ENCODE measurements around the gene PKNOX1.
"Not testable (repeated sequence)": the region's sequence is repeated elsewhere in the genome, so short reads cannot be mapped to it uniquely, and the experiment has no call there.

The PKNOX1 gene

DNA sequence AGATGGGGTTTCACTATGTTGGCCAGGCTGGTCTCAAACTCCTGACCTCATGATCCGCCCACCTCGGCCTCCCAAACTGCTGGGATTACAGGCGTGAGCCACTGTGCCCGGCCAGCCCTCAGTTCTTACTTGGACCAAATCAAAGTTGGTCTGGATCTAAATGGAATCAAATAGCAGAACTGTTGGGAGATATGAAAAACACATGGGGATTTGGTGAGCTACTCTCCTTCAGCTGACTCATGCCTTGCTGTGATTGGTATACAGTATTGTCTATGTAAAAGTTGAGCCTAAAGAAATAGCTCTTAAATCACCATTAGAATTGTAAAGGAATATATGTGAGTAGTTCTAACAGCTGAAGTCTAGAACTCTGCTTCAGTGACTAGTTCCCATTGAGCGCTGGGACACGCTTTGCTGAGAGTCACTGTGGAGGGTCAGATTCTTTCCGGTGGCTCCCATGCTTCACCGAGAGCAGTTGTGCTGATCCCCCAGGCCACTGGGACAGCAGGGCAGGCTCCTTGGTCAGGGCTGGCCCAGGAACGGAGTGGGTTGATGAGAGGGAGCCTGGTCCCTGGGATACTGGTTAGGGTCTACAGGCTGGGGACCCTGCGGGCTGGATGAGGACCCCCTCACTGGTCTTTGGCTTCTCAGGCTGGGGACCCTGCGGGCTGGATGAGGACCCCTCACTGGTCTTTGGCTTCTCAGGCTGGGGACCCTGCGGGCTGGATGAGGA lies 14.0 kb downstream of the PKNOX1 start:
- DNase-seq = no peak

DNA sequence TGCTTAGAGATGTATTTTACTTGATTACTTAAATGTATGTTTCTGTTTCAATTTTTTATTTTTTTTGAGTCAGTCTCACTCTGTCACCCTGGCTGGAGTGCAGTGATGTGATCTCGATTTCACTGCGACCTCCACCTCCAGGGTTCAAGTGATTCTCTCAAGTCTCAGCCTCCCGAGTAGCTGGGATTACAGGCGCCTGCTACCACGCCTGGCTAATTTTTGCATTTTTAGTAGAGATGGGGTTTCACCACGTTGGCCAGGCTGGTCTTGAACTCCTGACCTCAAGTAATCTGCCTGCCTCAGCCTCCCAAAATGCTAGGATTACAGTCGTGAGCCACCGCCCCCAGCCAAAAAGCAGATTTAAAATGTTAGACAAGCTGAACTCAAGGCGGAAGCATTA lies 15.0 kb downstream of the PKNOX1 start:
- not testable (repeated sequence) for DNase-seq

DNA sequence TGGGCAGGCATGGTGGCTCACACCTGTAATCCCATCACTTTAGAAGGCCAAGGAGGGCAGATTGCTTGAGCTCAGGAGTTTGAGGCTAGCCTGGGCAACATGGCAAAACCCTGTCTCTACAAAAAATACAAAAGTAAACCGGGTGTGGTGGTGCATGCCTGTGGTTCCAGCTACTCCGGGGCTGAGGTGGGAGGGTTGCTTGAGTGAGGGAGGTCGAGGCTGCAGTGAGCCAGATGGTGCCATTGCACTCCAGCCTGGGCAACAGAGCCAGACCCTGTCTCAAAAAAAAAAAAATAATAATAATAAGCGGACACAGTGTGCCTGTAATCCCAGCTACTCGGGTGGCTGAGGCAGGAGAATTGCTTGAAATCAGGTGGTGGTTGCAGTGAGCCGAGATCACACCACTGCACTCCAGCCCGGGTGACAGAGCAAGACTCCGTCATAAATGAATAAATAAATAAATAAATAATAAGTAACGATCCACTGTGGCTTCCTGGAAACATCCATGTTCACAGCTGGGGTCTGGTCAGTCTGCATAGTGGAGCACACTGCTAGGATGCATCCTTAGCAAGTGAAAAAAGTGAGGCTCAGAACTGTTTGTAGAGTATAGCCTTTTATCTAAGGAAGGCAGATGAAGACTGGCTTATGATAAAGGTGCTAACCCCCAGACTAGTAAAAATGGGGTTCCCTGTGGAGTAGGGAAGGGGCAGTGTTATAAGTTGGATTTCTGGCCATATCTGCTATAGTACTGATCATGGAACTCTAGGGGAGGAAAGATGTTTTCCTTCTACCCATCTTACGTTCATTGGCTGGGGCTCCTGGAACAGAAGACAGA lies 15.7 kb downstream of the PKNOX1 start:
- no peak for DNase-seq

DNA sequence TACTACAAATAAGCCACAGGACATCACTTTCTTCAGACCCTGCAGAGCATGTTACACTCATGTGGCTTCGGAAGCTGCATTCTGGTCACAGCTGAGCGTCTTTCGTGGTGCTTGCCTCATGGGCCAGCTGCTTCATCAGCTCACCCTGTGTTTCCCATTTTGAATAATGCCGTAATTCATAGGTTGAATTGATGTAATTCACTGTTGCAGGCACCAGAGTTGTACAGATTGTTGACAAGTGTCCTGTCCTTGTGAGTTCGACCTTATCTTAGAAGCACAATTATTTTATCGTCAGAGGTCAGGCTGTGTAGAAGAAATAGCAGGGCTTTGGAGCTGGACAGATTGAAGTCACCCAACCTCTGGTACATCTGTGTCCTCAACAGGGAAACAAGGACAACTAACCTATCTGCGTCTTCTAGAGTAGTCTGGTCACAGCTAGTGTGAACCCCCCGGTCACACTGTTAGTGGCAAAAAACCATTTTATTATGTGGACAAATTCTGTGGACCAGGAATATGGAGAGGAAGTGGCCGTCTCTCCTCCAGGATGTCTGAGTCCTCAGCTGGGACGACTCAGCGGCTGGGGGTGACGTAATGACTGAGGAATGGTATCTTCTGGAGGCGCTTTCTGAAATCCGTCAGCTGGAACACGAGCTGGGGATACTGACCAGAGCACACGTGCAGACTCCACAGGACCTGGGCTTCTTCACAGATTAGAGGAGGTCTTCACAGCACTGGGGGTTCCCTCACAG lies 17.8 kb downstream of the PKNOX1 start:
- DNase-seq = no peak

DNA sequence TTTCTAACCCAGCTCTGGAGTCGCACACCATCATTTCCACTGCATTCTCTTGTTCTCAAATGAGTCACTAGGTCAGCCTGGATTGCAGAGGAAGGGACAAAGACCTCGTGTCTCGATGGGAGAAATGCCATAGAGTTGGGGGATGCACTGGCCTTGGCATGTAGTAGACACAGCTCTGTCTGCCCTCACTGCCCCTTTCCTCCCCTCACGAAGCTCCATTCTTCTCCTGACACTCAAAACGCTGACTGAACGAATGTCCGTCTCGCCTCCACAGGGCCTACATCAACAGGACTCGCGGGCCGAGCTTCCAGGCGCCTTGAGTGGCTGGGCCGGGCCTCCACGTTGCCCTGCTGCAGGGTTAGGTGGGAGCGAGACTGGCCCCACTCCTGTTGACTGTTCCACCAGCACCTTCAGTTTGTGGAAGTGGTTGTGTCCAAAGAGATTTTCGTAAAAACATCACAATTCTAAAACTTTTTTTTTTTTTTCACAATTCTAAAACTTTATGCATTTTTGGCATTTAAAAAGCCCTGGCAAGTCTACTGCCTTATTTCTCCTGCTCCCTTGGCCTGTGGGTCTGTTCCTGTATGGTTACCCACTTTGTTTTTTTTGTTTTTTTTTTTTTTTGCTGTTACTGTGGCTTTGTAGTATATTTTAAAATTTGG lies 18.8 kb downstream of the PKNOX1 start:
- no peak for DNase-seq

DNA sequence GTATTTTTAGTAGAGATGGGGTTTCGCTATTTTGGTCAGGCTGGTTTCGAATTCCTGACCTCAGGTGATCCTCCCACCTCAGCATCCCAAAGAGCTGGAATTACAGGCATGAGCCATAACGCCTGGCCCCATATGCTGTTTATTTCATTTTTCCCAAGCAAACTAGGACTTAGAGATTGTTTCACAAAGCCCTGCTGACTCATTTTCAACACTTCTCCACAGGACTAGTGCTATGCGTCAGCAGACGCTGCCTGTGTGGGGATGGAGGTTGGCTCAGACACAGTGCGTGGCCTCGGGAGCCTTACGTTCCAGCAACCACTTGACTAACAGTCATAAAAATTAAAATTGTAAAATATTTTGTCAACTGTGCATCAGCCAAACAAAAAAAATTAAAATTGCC lies 22.7 kb downstream of the PKNOX1 start:
- no peak for DNase-seq

DNA sequence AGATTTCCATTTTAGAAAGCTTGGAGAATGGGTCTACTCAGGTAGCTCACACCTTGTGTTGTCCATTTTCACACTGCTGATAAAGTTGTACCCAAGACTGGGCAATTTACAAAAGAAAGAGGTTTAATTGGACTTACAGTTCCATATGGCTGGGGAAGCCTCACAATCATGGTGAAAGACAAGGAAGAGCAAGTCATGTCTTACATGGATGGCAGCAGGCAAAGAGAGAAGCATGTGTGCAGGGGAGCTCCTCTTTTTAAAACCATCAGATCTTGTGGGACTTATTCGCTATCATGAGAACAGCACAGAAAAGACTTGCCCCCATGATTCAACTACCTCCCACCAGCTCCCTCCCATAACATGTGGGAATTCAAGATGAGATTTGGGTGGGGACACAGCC lies 23.6 kb downstream of the PKNOX1 start:
- DNase-seq = not testable (repeated sequence)

DNA sequence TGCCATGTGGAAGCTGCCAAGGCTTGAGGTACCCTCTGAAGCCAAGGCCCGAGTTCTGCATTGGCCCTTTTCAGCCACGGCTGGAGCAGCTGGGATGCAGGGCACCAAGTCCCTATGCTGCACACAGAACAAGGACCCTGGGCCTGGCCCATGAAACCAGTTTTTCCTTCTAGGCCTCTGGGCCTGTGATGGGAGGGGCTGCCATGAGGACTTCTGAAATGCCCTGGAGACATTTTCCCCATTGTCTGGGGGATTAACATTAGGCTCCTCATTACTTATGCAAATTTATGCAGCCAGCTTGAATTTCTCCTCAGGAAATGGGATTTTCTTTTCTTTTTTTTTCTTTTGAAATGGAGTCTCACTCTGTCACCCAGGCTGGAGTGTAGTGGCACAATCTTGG lies 24.8 kb downstream of the PKNOX1 start:
- DNase-seq = not testable (repeated sequence)

DNA sequence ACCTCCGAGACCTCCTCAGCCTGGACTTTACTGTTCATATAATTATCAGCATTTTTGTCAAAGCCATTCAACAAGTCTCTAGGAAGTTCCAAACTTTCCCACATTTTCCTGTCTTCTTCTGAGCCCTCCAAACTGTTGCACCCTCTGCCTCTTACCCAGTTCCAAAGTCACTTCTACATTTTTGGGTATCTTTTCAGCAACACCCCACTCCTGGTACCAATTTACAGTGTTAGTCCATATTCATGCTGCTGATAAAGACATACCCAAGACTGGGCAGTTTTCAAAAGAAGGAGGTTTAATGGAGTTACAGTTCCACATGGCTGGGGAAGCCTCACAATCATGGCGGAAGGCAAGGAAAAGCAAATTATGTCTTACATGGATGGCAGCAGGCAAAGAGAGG lies 25.7 kb downstream of the PKNOX1 start:
- not testable (repeated sequence) for DNase-seq

DNA sequence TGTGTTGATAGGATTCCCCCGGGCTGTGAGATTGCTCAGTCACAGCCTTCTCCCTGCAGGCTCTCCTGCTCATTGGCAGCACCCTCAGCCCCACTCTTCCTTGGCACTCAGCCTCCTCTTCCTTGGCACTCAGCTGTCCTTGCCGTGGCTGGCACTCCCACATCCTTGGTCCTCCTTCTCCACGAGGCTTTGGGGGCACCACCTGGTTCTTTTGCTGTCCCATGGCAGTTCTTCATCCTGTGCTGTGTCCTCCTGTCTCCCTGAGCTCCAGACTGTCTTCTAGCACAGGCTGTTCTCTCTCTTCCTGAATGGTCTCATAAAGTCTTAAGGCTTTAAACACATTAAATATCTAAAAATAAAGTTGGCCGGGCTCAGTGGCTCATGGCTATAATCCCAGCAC lies 27.0 kb downstream of the PKNOX1 start:
- DNase-seq = no peak

DNA sequence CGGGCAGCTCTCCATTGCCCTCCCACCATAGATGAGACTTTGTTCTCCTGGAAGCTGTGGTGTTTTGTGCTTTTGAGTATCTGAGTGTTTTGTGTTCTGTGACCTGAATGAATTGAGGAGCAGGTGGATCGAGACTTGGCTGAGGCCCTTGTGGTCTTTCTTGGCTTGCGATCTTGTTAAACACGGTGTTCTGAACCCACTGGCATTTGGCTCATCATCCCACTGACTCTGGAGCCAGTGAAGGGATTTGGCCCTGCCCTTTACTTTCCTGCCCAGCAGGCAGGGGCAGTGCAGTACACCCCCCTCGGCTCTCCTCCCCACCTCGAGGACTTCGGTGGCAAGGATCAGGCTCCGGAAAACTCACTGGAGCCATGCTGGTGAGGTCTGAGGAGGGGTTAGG lies 30.6 kb downstream of the PKNOX1 start:
- no peak for DNase-seq

DNA sequence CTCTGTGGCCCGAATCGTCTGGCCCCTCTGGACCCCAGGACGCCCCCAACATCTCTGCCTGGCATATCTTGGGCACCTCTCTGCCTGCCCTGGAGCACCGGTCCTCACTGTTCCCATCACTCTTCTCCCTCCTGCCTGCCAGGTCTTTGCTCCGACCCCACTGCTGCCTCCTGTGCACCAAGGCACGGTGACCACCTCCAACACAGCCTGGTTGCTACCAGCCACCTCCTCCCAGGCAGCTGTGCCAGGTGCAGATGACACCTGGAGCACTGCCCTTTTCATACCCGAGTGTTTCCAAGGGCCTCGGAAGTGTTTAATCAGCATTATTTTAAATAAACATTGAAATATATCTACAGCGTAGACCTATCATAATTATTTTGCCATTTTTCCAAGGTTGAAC lies 31.3 kb downstream of the PKNOX1 start:
- no peak for DNase-seq

DNA sequence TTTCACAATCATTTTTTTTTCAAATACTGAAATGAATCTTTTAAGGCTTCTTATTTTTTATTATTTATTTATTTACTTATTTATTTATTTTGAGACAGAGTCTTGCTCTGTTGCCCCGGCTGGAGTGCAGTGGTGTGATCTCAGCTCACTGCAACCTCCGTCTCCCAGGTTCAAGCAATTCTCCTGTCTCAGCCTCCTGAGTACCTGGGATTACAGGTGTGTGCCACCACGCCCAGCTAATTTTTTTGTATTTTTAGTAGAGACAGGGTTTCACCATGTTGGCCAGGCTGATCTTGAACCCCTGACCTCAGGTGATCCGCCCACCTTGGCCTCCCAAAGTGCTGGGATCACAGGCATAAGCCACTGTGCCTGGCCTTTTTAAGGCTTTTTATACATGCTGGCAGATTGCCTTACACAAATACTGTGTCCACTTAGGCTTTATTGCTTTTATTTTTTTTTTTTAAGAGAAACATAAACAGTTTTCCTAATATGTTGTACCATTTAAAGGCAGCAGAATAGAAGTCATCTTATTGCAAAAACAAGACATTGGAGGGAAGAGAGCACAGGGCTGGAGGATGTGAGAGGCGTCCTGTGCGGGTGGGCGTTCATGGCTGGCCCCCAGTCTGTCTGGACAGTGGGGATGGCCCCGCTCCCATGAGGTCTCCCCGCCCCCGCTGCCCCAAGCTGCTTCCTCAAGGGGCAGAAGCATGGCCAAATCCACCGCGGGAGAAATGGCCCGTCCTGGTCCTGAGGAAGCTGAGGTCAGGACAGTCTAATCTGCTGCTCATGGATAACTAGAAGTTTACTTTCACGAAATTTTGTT lies 31.9 kb downstream of the PKNOX1 start:
- DNase-seq = not testable (repeated sequence)

DNA sequence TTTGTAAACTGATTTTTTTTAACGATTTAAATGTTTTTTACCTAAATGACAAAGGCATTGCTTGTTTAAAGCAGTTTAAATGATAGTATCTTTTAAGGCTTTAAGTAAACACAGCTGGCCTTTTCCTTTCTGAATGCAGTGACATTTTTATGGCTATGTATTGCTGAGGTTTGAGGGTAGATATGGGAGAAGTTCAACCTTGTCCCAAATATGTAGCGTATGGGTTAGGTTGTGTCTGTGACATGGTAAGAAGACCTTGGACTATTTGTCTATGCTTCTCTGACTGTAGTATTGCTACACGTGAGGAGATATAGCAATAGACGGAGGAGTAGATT lies 32.5 kb downstream of the PKNOX1 start:
- no peak for DNase-seq

DNA sequence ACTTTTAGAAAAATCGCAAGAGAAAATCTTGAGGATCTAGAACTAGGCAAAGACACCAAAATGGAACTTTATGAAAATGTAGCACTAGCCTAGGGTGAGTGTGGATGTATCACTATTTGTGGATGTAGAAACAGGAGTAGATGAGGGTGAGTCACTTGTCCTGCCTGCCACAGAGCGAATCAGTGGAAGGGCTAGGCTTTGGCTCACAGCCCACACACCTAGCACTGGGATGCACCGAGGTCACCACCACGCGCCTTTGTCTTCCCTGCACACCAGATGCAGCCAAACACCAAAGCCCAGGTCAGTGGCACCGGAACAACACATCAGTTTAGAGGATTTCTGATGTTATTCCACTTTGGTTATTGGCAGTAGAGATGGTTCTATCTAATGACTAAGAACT lies 38.2 kb downstream of the PKNOX1 start:
- DNase-seq = no peak

DNA sequence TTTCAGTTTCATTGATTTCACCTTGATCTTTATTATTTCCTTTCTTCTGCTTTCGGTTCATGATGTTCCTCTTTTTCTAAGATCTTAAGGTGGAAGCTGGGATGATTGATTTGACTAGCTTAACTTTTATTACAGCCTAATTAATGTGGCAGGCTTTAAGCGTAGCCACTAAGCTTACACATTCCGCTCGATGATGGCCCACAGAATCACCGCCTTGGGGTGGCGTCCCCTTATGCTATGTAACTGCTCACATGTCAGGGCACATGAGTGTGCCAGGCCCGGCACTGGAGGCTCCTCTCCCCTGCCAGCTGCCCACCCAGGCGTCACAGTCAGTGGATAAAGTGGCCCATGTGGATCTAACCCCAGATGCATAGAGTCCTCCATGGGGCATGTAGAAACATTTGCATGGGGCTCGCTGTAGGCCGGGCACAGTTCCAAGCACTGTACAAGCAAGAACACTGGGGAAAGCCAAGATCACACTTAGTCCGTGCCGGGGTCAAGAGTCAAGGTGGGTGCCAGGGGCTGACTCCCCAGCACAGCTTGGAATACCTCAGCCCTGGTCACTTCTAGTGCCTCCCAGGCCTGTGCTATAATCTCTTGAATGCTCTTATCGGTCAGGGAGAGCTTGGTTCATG lies 41.7 kb downstream of the PKNOX1 start:
- DNase-seq = no peak

DNA sequence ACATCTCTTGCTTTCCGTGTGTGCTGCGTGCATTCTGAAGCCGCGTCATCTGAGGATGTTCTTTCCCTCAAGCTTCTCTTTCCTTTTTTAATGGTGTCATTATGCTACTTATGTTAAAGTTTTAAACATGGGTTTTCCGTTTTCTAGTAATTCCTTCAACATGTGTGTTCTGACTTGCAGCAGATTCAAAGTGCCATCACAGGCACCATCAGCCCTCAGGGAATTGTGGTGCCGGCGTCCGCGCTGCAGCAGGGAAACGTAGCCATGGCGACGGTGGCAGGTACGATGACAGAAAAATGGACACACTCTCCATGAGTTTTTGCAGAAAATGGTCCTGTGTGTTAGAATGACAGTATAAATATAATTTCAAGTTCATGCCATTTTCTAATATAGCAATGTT lies 42.4 kb downstream of the PKNOX1 start:
- DNase-seq = no peak

DNA sequence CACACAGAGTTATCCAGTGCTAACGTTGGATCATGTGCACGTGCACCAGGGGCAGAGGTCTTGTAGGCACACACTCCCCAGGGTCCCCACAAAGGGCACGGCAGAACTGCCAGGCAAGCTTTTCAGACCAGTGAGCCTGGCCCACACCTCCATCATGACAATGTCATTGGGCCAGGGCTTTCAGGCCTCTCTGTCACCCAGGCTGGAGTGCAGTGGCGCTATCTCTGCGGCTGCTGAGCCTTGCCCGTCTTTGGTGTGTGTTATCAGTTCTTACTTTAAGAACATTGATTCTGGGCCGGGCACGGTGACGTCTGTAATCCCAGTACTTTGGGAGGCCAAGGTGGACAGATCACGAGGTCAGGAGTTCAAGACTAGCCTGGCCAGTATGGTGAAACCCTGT lies 44.2 kb downstream of the PKNOX1 start:
- DNase-seq = no peak

DNA sequence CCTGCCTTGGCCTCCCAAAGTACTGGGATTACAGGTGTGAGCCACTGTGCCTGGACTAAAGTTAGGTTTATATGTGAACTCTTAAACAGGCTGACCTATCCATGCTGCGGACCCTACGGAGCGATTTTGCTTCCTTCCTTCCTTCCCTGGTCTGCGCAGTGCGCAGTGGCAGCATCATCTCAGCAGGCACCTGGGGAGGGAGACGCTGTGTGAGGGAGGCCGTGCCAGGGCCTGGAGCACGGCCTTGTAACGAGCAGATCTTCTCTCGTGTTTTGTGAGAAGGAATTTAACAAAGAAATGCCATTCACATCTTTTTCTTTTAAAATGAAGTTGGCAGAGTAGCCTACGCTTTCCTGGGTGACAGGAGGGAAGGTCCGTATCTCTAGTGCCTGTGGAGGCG lies 45.8 kb downstream of the PKNOX1 start:
- DNase-seq = no peak

DNA sequence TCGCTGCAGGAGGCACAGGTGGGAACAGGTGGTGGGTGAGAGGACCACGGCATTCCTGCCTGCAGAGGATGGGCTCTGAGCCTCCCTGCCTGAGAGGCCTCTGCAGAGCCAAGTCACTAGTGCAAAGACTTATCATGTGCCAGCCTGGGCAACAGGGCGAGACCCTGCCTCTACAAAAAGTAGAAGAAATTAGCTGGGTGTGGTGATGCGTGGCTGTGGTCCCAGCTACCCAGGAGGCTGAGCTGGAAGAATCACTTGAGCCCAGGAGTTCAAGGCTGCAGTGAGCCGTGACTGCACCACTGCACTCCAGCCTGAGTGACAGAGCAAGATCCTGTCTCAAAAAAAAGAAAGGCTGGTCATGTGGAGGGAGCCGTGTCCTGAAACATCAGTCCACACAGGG lies 46.4 kb downstream of the PKNOX1 start:
- no peak for DNase-seq

DNA sequence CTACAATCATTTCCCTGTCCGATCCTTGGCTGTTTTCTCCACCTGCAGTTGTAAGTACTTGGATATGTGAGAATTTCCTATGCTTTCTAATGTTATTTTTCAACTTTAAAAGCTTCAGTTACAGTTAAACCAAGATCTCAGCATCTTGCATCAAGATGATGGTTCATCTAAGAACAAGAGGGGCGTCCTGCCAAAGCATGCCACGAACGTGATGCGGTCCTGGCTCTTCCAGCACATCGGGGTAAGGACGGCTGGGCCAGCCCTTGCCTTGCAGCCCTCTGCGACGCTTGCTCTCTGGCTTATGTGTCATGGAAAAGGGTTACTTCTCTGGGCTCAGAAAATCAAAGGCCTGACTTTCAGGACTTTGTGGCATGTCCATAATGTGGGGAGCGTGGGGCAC lies 46.8 kb downstream of the PKNOX1 start:
- DNase-seq = no peak
